H1 (cell line): ENCODE measurements around the gene ZSWIM6. TPM values are rescaled to one million over a fixed set of nuclear protein-coding genes. Genes with fewer than 3 reads are reported as not detected.

Experiments used
- CTCF ChIA-PET: fragments of 300-600 bp; sonication (Branson Sonifier 250); formaldehyde crosslinking; loops from one replicate; lab custom pipeline; 2021; ENCODE audit not compliant: partially characterized antibody; lab: Charles Lee
- POLR2A ChIA-PET: fragments of 300-600 bp; sonication (Branson Sonifier 250); formaldehyde crosslinking; loops from one replicate; lab custom pipeline; 2021; ENCODE audit warnings: inconsistent platforms; ENCODE audit not compliant: partially characterized antibody; lab: Charles Lee
- DNase-seq, 2 experiments: peaks; one replicate each; pipeline versions ENCODE4 v3.0.0 to v3.0.0-alpha.2; 2010 to 2022; ENCODE audit warnings: low spot score in 2 of 2, low read depth in 1 of 2, mixed read lengths in 1 of 2
- FAIRE-seq: peaks from 2 replicates; lab custom pipeline; 2011; peaks lifted over from hg19 to GRCh38; lab: Jason Lieb, UNC
- H2AFZ ChIP-seq: 2 replicates; pipeline ENCODE4 v1.8.1; 2012; ENCODE audit warnings: low read length, inconsistent platforms
- H2AK5ac ChIP-seq: 2 replicates; pipeline ENCODE4 v1.6.1; 2013; ENCODE audit warnings: low read depth, low read length
- H2BK120ac ChIP-seq: replicated peaks from 2 replicates; pipeline ENCODE3; 2013; ENCODE audit warnings: low read depth, low read length, inconsistent platforms
- H2BK12ac ChIP-seq: 2 replicates; pipeline ENCODE4 v1.6.1; 2013; ENCODE audit warnings: low read depth, low read length
- H2BK15ac ChIP-seq: 2 replicates; pipeline ENCODE4 v1.6.1; 2013; ENCODE audit warnings: low read length
- H2BK20ac ChIP-seq: 2 replicates; pipeline ENCODE4 v1.6.1; 2013; ENCODE audit warnings: low read length
- H2BK5ac ChIP-seq: 2 replicates; pipeline ENCODE4 v1.6.1; 2013; ENCODE audit warnings: low read depth, low read length
- H3K14ac ChIP-seq: 2 replicates; pipeline ENCODE4 v1.6.1; 2013; ENCODE audit warnings: inconsistent platforms; ENCODE audit not compliant: insufficient read length
- H3K18ac ChIP-seq: 2 replicates; pipeline ENCODE4 v1.6.1; 2013; ENCODE audit warnings: low read length; ENCODE audit errors: extremely low read depth
- H3K23ac ChIP-seq: 2 replicates; pipeline ENCODE4 v1.6.1; 2013; ENCODE audit warnings: inconsistent platforms; ENCODE audit not compliant: insufficient read length
- H3K23me2 ChIP-seq: 2 replicates; pipeline ENCODE4 v1.6.1; 2013; ENCODE audit warnings: low read depth, low read length
- H3K27ac ChIP-seq: 2 replicates; pipeline ENCODE4 v1.6.1; 2011; ENCODE audit warnings: low read depth, low read length, inconsistent platforms
- H3K27me3 ChIP-seq, 4 experiments: replicated peaks in 1 of 4; 1 replicate in 1 of 4; 2 replicates in 3 of 4; pipeline versions ENCODE4 v1.6.1 to v1.8.1; 2011 to 2013; ENCODE audit warnings: low read length in 3 of 4, mild to moderate bottlenecking in 3 of 4, inconsistent platforms in 2 of 4, mixed read lengths in 2 of 4, moderate library complexity in 1 of 4; ENCODE audit not compliant: control insufficient read depth in 3 of 4, insufficient read depth in 3 of 4; ENCODE audit errors: extremely low read depth in 1 of 4
- H3K36me3 ChIP-seq, 4 experiments: 2 replicates each; pipeline versions ENCODE4 v1.6.1 to v1.8.1; 2011 to 2013; ENCODE audit warnings: mild to moderate bottlenecking in 4 of 4, low read length in 3 of 4, moderate library complexity in 2 of 4, control low read depth in 1 of 4, inconsistent platforms in 1 of 4; ENCODE audit not compliant: insufficient read depth in 4 of 4, control insufficient read depth in 2 of 4
- H3K4ac ChIP-seq: replicated peaks from 2 replicates; pipeline ENCODE3; 2013; ENCODE audit warnings: low read length, low read depth, mixed read lengths, inconsistent platforms; ENCODE audit not compliant: insufficient read length
- H3K4me1 ChIP-seq, 4 experiments: replicated peaks in 1 of 4; 1 replicate in 1 of 4; 2 replicates in 3 of 4; pipeline versions ENCODE4 v1.6.1 to v1.8.1; 2011 to 2013; ENCODE audit warnings: low read length in 3 of 4, inconsistent platforms in 2 of 4, mixed read lengths in 1 of 4; ENCODE audit not compliant: insufficient read depth in 4 of 4, control insufficient read depth in 3 of 4
- H3K4me2 ChIP-seq, 2 experiments: 2 replicates each; pipeline versions ENCODE4 v1.6.1 to v1.8.1; 2011 to 2013; ENCODE audit warnings: low read depth in 2 of 2, low read length in 2 of 2, control low read depth in 1 of 2, inconsistent platforms in 1 of 2, mild to moderate bottlenecking in 1 of 2; ENCODE audit not compliant: insufficient read depth in 1 of 2
- H3K4me3 ChIP-seq, 4 experiments: fragments of 200-600, 300-600 bp in 1 of 4; sonication (generic), shearing (Covaris generic), sonication (Bioruptor Twin) in 1 of 4; 2 replicates each; pipeline versions ENCODE4 v1.5.1 to v1.8.1; 2011 to 2016; ENCODE audit warnings: low read length in 4 of 4, low read depth in 3 of 4, control low read depth in 2 of 4, inconsistent platforms in 2 of 4, mild to moderate bottlenecking in 2 of 4, mixed read lengths in 1 of 4, moderate library complexity in 1 of 4; ENCODE audit not compliant: insufficient read depth in 2 of 4; ENCODE audit errors: extremely low read depth in 1 of 4
- H3K56ac ChIP-seq: replicated peaks from 2 replicates; pipeline ENCODE3; 2013; ENCODE audit warnings: low read depth, mild to moderate bottlenecking, mixed read lengths, low read length, inconsistent platforms; ENCODE audit not compliant: insufficient read length
- H3K79me1 ChIP-seq: 2 replicates; pipeline ENCODE4 v1.6.1; 2013; ENCODE audit warnings: low read depth, low read length, control low read depth
- H3K79me2 ChIP-seq, 2 experiments: 2 replicates each; pipeline versions ENCODE4 v1.6.1 to v1.8.1; 2012 to 2013; ENCODE audit warnings: low read length in 2 of 2, mild to moderate bottlenecking in 2 of 2, inconsistent platforms in 1 of 2; ENCODE audit not compliant: insufficient read depth in 2 of 2, control insufficient read depth in 1 of 2
- H3K9ac ChIP-seq, 4 experiments: replicated peaks in 1 of 4; 1 replicate in 1 of 4; 2 replicates in 3 of 4; pipeline versions ENCODE4 v1.6.1 to v1.8.1; 2011 to 2013; ENCODE audit warnings: low read depth in 3 of 4, low read length in 3 of 4, control low read depth in 2 of 4, mild to moderate bottlenecking in 2 of 4, moderate library complexity in 2 of 4, inconsistent platforms in 1 of 4; ENCODE audit errors: extremely low read depth in 1 of 4
- H3K9me3 ChIP-seq, 2 experiments: 2 replicates each; pipeline versions ENCODE4 v1.6.1 to v1.8.1; 2012 to 2013; ENCODE audit warnings: mild to moderate bottlenecking in 2 of 2, moderate library complexity in 2 of 2, control low read depth in 1 of 2, inconsistent platforms in 1 of 2, low read depth in 1 of 2, low read length in 1 of 2, mixed read lengths in 1 of 2; ENCODE audit not compliant: insufficient read depth in 2 of 2
- H4K20me1 ChIP-seq, 2 experiments: replicated peaks in 1 of 2; 2 replicates each; pipeline versions ENCODE3 to v1.8.1; 2011 to 2013; ENCODE audit warnings: inconsistent platforms in 2 of 2, low read length in 2 of 2, mild to moderate bottlenecking in 1 of 2; ENCODE audit not compliant: insufficient read depth in 2 of 2, control insufficient read depth in 1 of 2
- H4K5ac ChIP-seq: 2 replicates; pipeline ENCODE4 v1.6.1; 2013; ENCODE audit warnings: low read length, low read depth, mixed read lengths, inconsistent platforms; ENCODE audit not compliant: insufficient read length
- H4K8ac ChIP-seq: 2 replicates; pipeline ENCODE4 v1.8.0; 2013; ENCODE audit warnings: mild to moderate bottlenecking, moderate library complexity, low read length, inconsistent platforms; ENCODE audit not compliant: insufficient read depth; ENCODE audit errors: extremely low read depth
- H4K91ac ChIP-seq: replicated peaks from 2 replicates; pipeline ENCODE3; 2013; ENCODE audit warnings: low read length, mixed read lengths, inconsistent platforms; ENCODE audit not compliant: insufficient read length
- MAFK ChIP-seq: IDR thresholded peaks from 2 replicates; pipeline ENCODE4 v1.6.1; 2012; ENCODE audit warnings: low read depth, mild to moderate bottlenecking, improper control_type of control experiment, low read length
- POLR2AphosphoS5 ChIP-seq: IDR thresholded peaks from 2 replicates; pipeline ENCODE4 v1.6.1; 2011; ENCODE audit warnings: low read depth, low read length
- WGBS, 2 experiments: shearing (Covaris generic) in 1 of 2; methylation state at CpG; one replicate each; pipeline versions ENCODE4 v1.1.6 to v1.1.7; 2013 to 2015; ENCODE audit warnings: low lambda C conversion rate in 2 of 2, mixed read lengths in 2 of 2, inconsistent platforms in 1 of 2, low coverage in 1 of 2, missing lambda C conversion rate in 1 of 2; ENCODE audit not compliant: insufficient replicate concordance in 2 of 2, insufficient coverage in 1 of 2, insufficient read length in 1 of 2; ENCODE audit errors: extremely low coverage in 1 of 2, missing lambda C conversion rate in 1 of 2; 5-methylcytosine and 5-hydroxymethylcytosine counted together
- polyA plus RNA-seq, 7 experiments: library from polyadenylated mRNA; depleted of rRNA in 3 of 7; stranded (reverse) in 5 of 7; unstranded in 2 of 7; fragments of >200 nt in 5 of 7; fragments of 200-250 nt in 2 of 7; gene quantifications; 1 replicate in 5 of 7; 2 replicates in 1 of 7; 4 replicates in 1 of 7; pipeline versions ENCODE4 v1.2.1 to v1.2.3, GENCODE V29; 2011 to 2013; ENCODE audit warnings: missing spikeins in 2 of 7, mixed read lengths in 2 of 7
- total RNA-seq: library from RNA; stranded (reverse); fragmentation: NEBNext Ultra II Directional; extraction: Animal tissue kit (Norgen Biotek cat#: 25700); gene quantifications from 2 replicates; pipeline ENCODE4 v1.2.1, GENCODE V29; 2021

The ZSWIM6 gene
- total and polyA plus RNA-seq, 2 of the 8 experiments (the other 6 are each of a cell fraction or from before 2014, with no cell fraction given): 7.9 to 12.4 TPM

- H3K14ac ChIP-seq: no peak overlapping the region
- no peak overlapping the region for H4K91ac ChIP-seq
- H2BK120ac ChIP-seq: no peak overlapping the region
- DNase-seq: no peak
- no peaks in the 10 kb centered on the region for H3K9me3 ChIP-seq
- H3K79me1 ChIP-seq: no peaks in the 10 kb centered on the region; the same call in 1 of the 2 replicates
- H3K27me3 ChIP-seq: no peaks in the 10 kb centered on the region
- no peak overlapping the region for H2BK15ac ChIP-seq
- no peak overlapping the region for H2BK20ac ChIP-seq
- peak overlapping the region in 1 of 4 experiments; percentile 69; a peak in 1 of 8 replicates for H3K4me3 ChIP-seq
- ChIA-PET CTCF (interaction anchor here (0.6 to 1.0 kb wide), 4 partner anchors 8 to 249 kb away, joined by 3 to 4 read pairs (median 3); no protein-coding TSS in a partner anchor), POLR2A (interaction anchor here (0.6 to 1.7 kb wide), 3 partner anchors 9 to 1146 kb away, joined by 3 to 4 read pairs (median 3); partner anchors contain the start of gene ZSWIM6)
- H3K18ac ChIP-seq: no peak overlapping the region
- no peak overlapping the region for H3K4ac ChIP-seq
- WGBS, 2 experiments: 43% methylated on average over 2 of the region's 2 CpGs; no CpG with 5 or more reads in 1 of the 2 experiments
- H2BK5ac ChIP-seq: no peak overlapping the region
- no peak for FAIRE-seq
- H2AK5ac ChIP-seq: no peak overlapping the region; the same call in 1 of the 2 replicates
- peaks cover 0 to 56% of the 10 kb centered on the region in 2 experiments; a peak in 2 of 4 replicates for H3K79me2 ChIP-seq
- peaks cover 5 to 23% (median 10%) of the 10 kb centered on the region in 4 experiments; a peak in 6 of 7 replicates for H3K4me1 ChIP-seq
- H2AFZ ChIP-seq: no peak overlapping the region
- H4K20me1 ChIP-seq: peaks cover 0 to 2% of the 10 kb centered on the region in 2 experiments
- no peak overlapping the region for H4K8ac ChIP-seq
- no peak overlapping the region for H3K9ac ChIP-seq
- no peak overlapping the region for H3K23ac ChIP-seq
- peak overlapping the region; percentile 67 to 76 for H3K4me2 ChIP-seq
- no peak overlapping the region for H4K5ac ChIP-seq
- no peaks in the 10 kb centered on the region for H3K36me3 ChIP-seq
- TF ChIP-seq POLR2AphosphoS5 (no peak), MAFK (peak; percentile 32; the same call in 1 of the 2 replicates)
- H2BK12ac ChIP-seq: no peak overlapping the region; the same call in 1 of the 2 replicates
- no peak overlapping the region for H3K56ac ChIP-seq
- no peaks in the 10 kb centered on the region for H3K23me2 ChIP-seq
- H3K27ac ChIP-seq: no peak overlapping the region
Observed at GRCh38 chr5:61409568-61409967, 77.5 kb downstream of the ZSWIM6 start.
